BLaER1 (cell line): ENCODE results near the gene PDE4B.
A peak's percentile ranks its signal among the peaks of the same experiment; 100 is the strongest.
"Not testable (repeated sequence)": the region's sequence is repeated elsewhere in the genome, so short reads cannot be mapped to it uniquely, and the experiment has no call there.

Source experiments
- H3K27ac ChIP-seq: shearing (Covaris generic); formaldehyde crosslinking; 2 replicates; pipeline ENCODE4 v1.8.1; 2022
- H3K27me3 ChIP-seq: shearing (Covaris generic); formaldehyde crosslinking; 2 replicates; pipeline ENCODE4 v1.8.1; 2022
- H3K36me3 ChIP-seq: shearing (Covaris generic); formaldehyde crosslinking; 2 replicates; pipeline ENCODE4 v1.8.1; 2022
- H3K4me1 ChIP-seq: shearing (Covaris generic); formaldehyde crosslinking; 2 replicates; pipeline ENCODE4 v1.8.1; 2022
- H3K4me2 ChIP-seq: shearing (Covaris generic); formaldehyde crosslinking; 2 replicates; pipeline ENCODE4 v1.8.1; 2022
- H3K4me3 ChIP-seq: shearing (Covaris generic); formaldehyde crosslinking; 2 replicates; pipeline ENCODE4 v1.8.1; 2022
- H3K9ac ChIP-seq: shearing (Covaris generic); formaldehyde crosslinking; 2 replicates; pipeline ENCODE4 v1.8.1; 2022
- H3K9me3 ChIP-seq: shearing (Covaris generic); formaldehyde crosslinking; 2 replicates; pipeline ENCODE4 v1.8.1; 2022
- H4K20me1 ChIP-seq: shearing (Covaris generic); formaldehyde crosslinking; 2 replicates; pipeline ENCODE4 v1.8.1; 2022
- Cebpa-rat ChIP-seq: shearing (Covaris generic); IDR thresholded peaks from 2 replicates; pipeline ENCODE4 v1.8.1; 2022

Gene PDE4B

DNA sequence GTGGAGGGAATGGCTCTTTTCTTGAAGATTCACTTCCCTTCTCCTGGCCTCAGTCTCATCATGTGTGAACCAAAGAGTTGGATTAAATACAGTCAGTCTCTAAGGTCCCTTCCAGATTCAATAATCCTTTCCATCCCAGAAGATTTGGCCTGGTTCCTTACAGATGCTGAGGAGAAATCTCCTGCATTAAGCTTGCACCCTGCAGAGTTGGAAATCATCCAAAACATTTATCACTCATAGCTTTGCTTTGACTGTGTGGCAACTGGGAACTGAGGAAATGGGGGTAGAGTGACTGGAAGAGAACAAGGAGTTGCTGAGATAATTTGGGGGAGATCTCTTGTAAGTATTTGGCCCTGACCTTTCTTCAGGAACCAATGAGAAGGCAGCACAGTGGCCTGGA is 520.7 kb downstream of the PDE4B start:
- peaks cover 9% of the 10 kb centered on the region for H3K4me1 ChIP-seq
- no peak overlapping the region for H3K4me3 ChIP-seq
- no peak overlapping the region for H3K27ac ChIP-seq
- H3K9me3 ChIP-seq, result no peaks in the 10 kb centered on the region
- no peak overlapping the region for H3K4me2 ChIP-seq
- no peak for TF ChIP-seq Cebpa-rat
- no peaks in the 10 kb centered on the region for H3K27me3 ChIP-seq
- H3K36me3 ChIP-seq, result no peaks in the 10 kb centered on the region
- H4K20me1 ChIP-seq, result no peaks in the 10 kb centered on the region
- H3K9ac ChIP-seq, result no peak overlapping the region

DNA sequence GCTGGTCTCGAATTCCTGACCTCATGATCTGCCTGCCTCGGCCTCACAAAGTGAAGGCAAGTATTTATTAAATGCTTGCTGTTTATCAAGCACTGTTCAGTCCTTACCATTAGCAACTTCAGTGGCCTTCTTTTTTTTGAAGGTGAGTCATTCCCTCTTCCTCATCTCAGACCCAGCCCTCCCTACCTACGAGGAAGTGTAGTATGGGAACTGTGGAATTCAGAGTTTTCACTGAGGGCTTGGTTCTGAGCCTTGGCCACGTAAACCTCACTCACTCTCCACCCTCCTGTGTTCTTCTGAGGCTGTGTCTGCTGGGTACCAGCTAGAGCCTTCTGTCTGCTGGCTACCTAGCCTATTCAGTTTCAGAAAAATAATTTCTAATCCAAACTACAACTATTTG is 523.0 kb downstream of the PDE4B start:
- no peak overlapping the region for H3K27ac ChIP-seq
- H3K9ac ChIP-seq, result no peak overlapping the region
- H3K27me3 ChIP-seq, result no peaks in the 10 kb centered on the region
- no peak overlapping the region for H3K4me3 ChIP-seq
- H3K4me1 ChIP-seq, result peaks cover 9% of the 10 kb centered on the region
- no peaks in the 10 kb centered on the region for H4K20me1 ChIP-seq
- no peak for TF ChIP-seq Cebpa-rat
- H3K4me2 ChIP-seq, result no peak overlapping the region
- H3K9me3 ChIP-seq, result no peaks in the 10 kb centered on the region
- H3K36me3 ChIP-seq, result no peaks in the 10 kb centered on the region

DNA sequence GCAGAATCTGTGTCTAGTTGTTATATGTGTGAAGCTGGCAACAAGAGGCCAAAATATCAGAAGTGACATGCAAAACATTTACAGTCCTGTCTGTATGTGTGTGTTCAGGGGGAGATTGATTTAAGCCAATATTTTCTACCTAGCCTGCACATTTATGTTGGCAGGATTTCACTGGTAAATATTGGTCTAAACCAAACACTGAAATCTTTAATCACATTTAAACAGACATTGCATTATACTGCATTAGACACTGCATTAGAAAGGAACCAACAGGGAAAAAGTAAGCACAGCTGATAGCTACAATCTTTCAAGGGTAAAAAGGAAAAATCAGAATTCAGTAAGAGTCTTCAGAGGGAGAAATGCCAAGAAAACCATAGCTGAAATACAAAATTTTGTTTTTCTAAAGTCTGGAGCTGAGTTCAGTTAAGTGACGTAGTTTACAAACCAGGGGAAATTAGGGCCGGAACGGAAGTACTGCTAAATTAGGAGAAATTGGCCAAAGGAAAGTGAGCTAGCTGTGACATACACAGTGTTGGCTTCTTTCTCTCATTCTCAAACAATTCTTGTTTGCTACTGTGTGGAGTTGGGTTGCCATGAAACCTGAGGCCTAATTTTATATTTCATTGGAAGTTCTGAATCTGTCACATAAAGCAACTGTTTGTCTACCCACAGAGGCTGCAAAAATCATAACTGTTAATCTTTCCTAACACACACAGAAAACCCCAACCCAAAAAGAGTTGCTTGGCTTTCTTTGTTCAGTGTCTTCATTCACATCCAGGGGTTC is 524.0 kb downstream of the PDE4B start:
- H4K20me1 ChIP-seq, result no peaks in the 10 kb centered on the region
- H3K27me3 ChIP-seq, result no peaks in the 10 kb centered on the region
- no peak overlapping the region for H3K9ac ChIP-seq
- H3K4me1 ChIP-seq, result peaks cover 9% of the 10 kb centered on the region
- no peak for TF ChIP-seq Cebpa-rat
- H3K36me3 ChIP-seq, result no peaks in the 10 kb centered on the region
- H3K27ac ChIP-seq, result no peak overlapping the region
- no peak overlapping the region for H3K4me3 ChIP-seq
- H3K4me2 ChIP-seq, result peak overlapping the region; percentile 24; the same call in 1 of the 2 replicates
- H3K9me3 ChIP-seq, result no peaks in the 10 kb centered on the region

DNA sequence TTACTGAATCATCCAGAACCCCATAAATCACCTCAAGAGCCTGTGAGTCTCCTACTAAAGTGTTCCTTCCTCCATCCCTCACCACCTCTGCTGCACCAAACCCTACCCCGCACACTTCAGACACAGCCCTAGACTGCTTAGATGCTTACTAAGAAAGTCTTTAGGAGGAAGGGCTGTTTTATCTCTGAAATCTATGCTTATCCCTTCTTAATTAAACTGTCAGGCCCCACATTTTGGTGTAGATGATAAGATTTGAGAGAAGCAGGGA is 524.5 kb downstream of the PDE4B start:
- Histone ChIP-seq H3K27me3 (no peaks in the 10 kb centered on the region), H3K9me3 (no peaks in the 10 kb centered on the region), H4K20me1 (no peaks in the 10 kb centered on the region), H3K27ac (no peak overlapping the region), H3K9ac (no peak overlapping the region), H3K4me3 (no peak overlapping the region), H3K36me3 (no peaks in the 10 kb centered on the region), H3K4me1 (peaks cover 9% of the 10 kb centered on the region), H3K4me2 (peak overlapping the region; percentile 24; the same call in 1 of the 2 replicates)
- no peak for TF ChIP-seq Cebpa-rat

GRCh38 chr1:66320231-66320630 is 527.5 kb downstream of the PDE4B start:
- TF ChIP-seq Cebpa-rat, result no peak
- Histone ChIP-seq H3K9ac (no peak overlapping the region), H3K27me3 (no peaks in the 10 kb centered on the region)

DNA sequence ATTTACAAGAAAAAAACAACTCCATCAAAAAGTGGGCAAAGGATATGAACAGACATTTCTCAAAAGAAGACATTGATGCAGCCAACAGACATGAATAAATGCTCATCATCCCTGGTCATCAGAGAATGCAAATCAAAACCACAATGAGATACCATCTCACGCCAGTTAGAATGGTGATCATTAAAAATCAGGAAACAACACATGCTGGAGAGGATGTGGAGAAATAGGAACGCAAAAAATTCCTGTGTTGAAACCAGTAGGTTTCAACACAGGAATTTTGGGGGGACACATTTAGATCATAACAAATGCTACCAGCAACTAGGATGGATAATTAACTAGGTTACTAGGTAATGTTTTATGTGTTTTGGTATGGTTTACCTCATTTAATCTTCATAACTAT is 529.8 kb downstream of the PDE4B start:
- not testable (repeated sequence) for H3K9ac ChIP-seq, H3K4me2 ChIP-seq, H3K27me3 ChIP-seq, H3K4me3 ChIP-seq, H3K27ac ChIP-seq, H3K9me3 ChIP-seq, H3K36me3 ChIP-seq, H4K20me1 ChIP-seq, H3K4me1 ChIP-seq

More at GRCh38 chr1:66320231-66320630, 527.5 kb downstream of the PDE4B start:
- no peak overlapping the region for H3K27ac ChIP-seq
- H3K9me3 ChIP-seq, result no peaks in the 10 kb centered on the region
- no peak overlapping the region for H3K4me2 ChIP-seq
- H3K4me1 ChIP-seq, result peaks cover 9% of the 10 kb centered on the region
- no peaks in the 10 kb centered on the region for H4K20me1 ChIP-seq
- no peaks in the 10 kb centered on the region for H3K36me3 ChIP-seq
- no peak overlapping the region for H3K4me3 ChIP-seq

DNA sequence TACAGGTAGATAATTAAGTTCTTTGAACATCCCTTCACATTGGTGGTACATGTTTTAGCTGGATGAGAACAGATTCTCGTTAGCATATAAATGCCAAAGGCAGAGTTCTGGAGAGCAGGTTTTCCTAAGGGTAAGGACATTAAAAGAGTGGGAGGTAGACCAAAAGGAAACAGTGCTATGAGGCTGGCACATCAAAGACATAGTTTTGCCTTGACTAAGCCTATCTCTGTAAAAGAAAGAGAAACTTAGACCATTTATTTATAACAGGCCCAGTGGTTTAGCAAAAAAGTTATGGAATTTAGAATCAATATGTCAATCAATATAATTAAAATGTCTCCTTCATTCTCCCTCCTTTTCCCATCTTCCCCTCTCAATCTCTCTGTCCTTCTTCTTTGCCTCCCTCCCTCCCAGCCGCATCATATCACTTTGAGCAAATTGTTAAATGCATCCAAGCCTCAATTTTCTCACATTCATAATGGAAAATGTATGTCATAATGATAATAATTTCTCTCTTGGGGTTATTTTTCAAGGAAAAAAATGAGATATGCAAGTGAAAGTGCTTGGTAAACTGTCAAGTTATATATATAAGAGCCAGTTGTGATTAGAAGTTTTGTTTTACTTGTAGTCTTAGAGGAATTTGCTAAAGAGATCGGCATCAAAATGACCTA is 531.4 kb downstream of the PDE4B start:
- no peak overlapping the region for H3K4me2 ChIP-seq
- no peaks in the 10 kb centered on the region for H3K9me3 ChIP-seq
- no peaks in the 10 kb centered on the region for H3K36me3 ChIP-seq
- no peaks in the 10 kb centered on the region for H4K20me1 ChIP-seq
- H3K27ac ChIP-seq, result no peak overlapping the region
- no peak for TF ChIP-seq Cebpa-rat
- no peaks in the 10 kb centered on the region for H3K4me1 ChIP-seq
- H3K9ac ChIP-seq, result no peak overlapping the region
- no peaks in the 10 kb centered on the region for H3K27me3 ChIP-seq
- no peak overlapping the region for H3K4me3 ChIP-seq

DNA sequence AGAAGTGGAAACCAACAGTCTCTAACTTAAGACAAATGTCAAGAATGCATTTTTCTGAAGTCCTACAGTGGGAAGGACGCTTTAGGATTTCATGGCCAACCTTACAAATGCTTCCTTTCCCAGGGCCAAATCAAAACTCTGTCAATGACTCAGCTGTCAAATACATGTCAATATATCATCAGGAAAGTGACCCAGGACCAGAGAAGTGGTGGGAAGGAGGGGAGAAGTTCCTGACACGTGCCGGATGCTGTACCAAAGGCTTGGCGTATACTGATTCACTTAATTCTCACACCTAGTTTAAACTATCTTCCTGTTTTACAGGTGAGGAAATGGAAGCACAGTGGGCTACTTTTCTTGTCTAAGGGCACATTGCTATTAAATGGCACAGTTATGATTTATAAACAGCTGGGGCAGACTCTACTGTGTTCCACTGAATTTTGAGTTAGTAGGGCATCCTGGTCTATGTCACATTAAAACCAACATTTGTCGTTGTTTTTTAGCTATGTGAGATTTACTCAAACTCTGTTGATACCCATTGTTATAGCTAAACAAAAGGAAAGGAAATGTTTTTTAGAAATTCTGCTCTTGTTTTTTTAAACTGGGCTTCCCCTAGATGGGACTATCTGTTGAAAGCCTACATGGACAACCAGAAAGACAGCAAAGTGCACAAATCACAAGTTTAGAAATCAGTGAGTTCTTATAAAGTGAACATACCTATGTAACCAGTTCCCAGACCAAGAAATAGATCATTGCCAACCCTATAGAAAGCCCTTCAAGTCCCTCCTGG is 533.1 kb downstream of the PDE4B start:
- Histone ChIP-seq H3K27me3 (peaks cover 5% of the 10 kb centered on the region; the same call in 1 of the 2 replicates), H3K4me3 (no peak overlapping the region), H3K4me1 (peaks cover 10% of the 10 kb centered on the region), H3K9ac (no peak overlapping the region), H3K36me3 (no peaks in the 10 kb centered on the region), H3K4me2 (no peak overlapping the region), H4K20me1 (no peaks in the 10 kb centered on the region), H3K9me3 (no peaks in the 10 kb centered on the region), H3K27ac (no peak overlapping the region)
- TF ChIP-seq Cebpa-rat, result no peak

DNA sequence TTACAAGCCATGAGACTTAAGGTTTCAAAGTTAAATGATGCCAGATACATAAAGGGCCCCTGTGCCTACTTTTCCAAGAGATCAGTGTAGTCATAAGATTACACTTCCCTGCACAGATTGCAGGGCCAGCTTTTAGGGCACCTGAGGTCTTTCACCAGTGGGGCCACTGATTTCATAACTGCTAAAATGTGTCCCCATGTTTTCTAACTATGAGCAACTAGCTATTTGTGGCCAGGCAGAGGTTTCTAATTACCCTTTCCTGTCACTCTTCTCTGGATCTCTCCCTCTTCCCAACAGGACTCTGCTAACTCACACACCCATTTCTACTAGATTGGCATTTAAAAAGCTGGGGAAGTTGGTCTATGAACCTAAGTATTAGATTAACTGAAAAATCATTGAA is 534.2 kb downstream of the PDE4B start:
- no peak overlapping the region for H3K4me2 ChIP-seq
- H3K27me3 ChIP-seq, result peaks cover 12% of the 10 kb centered on the region; the same call in 1 of the 2 replicates
- TF ChIP-seq Cebpa-rat, result no peak
- no peaks in the 10 kb centered on the region for H3K36me3 ChIP-seq
- no peaks in the 10 kb centered on the region for H3K9me3 ChIP-seq
- H3K4me3 ChIP-seq, result no peak overlapping the region
- H3K27ac ChIP-seq, result no peak overlapping the region
- no peak overlapping the region for H3K9ac ChIP-seq
- H3K4me1 ChIP-seq, result peaks cover 21% of the 10 kb centered on the region
- H4K20me1 ChIP-seq, result no peaks in the 10 kb centered on the region

DNA sequence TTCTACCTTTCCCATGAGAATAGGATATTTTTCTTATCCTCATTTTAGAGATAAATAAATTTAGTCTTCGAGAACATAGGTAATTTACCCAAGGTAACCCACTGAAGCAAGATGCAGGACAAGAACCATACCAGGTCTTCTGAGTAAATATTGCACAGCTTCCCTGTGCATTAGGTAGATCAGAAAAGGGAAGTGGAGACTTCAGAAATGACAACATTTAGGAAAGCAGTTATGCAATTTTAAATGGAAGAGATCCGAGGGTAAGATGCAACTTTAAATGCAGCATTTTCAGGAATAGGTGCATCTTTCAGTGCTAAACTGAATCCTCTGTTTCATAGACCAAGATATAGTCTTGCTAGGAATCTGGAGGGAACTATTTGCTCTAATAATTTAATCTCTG is 534.9 kb downstream of the PDE4B start:
- Histone ChIP-seq H4K20me1 (no peaks in the 10 kb centered on the region), H3K4me3 (no peak overlapping the region), H3K9me3 (no peaks in the 10 kb centered on the region), H3K27me3 (peaks cover 19% of the 10 kb centered on the region; the same call in 1 of the 2 replicates), H3K4me2 (no peak overlapping the region), H3K27ac (no peak overlapping the region), H3K9ac (no peak overlapping the region), H3K36me3 (no peaks in the 10 kb centered on the region), H3K4me1 (peaks cover 28% of the 10 kb centered on the region)
- TF ChIP-seq Cebpa-rat, result no peak
